Neutrophil (primary cell): ENCODE measurements around the gene VWA7.

ENCODE experiments used
- H3K27ac ChIP-seq: fragments of 200-600 bp; sonication (generic); 2 replicates; pipeline ENCODE4 v1.5.1; 2016; ENCODE audit warnings: mild to moderate bottlenecking, moderate library complexity
- H3K27me3 ChIP-seq: fragments of 200-600 bp; sonication (generic); 2 replicates; pipeline ENCODE4 v1.6.0; 2016; ENCODE audit warnings: mild to moderate bottlenecking
- H3K36me3 ChIP-seq: fragments of 200-600 bp; sonication (generic); 2 replicates; pipeline ENCODE4 v1.5.1; 2017
- H3K4me1 ChIP-seq, 2 experiments: fragments of 200-600 bp in 1 of 2; sonication (generic) in 1 of 2; 1 replicate in 1 of 2; 2 replicates in 1 of 2; pipeline versions ENCODE4 v1.5.1 to v1.6.1; 2013 to 2016; ENCODE audit warnings: low read depth in 1 of 2, low read length in 1 of 2, mild to moderate bottlenecking in 1 of 2, moderate library complexity in 1 of 2; ENCODE audit not compliant: control insufficient read depth in 1 of 2, insufficient read depth in 1 of 2
- H3K4me3 ChIP-seq, 2 experiments: fragments of 200-600 bp in 1 of 2; sonication (generic) in 1 of 2; 1 replicate in 1 of 2; 2 replicates in 1 of 2; pipeline ENCODE4 v1.5.1; 2013 to 2016; ENCODE audit warnings: low read depth in 1 of 2, low read length in 1 of 2, mild to moderate bottlenecking in 1 of 2, moderate library complexity in 1 of 2
- H3K9me3 ChIP-seq: fragments of 200-600 bp; sonication (generic); 2 replicates; pipeline ENCODE4 v1.5.1; 2016
- CTCF ChIP-seq: fragments of 200-600 bp; sonication (generic); IDR thresholded peaks from 2 replicates; pipeline ENCODE4 v1.5.1; 2016; ENCODE audit warnings: antibody characterized with exemption

VWA7 gene

GRCh38 chr6:31737315-31737990, 39.7 kb downstream of the VWA7 start:
- peak overlapping the region; percentile 96 for H3K27ac ChIP-seq
- peaks cover 19% of the 10 kb centered on the region for H3K36me3 ChIP-seq
- TF ChIP-seq CTCF: no peak
- H3K27me3 ChIP-seq: no peaks in the 10 kb centered on the region
- H3K4me3 ChIP-seq: peak overlapping the region; percentile 88 to 98
- H3K4me1 ChIP-seq: peaks cover 65 to 72% of the 10 kb centered on the region in 2 experiments
- no peaks in the 10 kb centered on the region for H3K9me3 ChIP-seq

GRCh38 chr6:31736768-31737314, 40.3 kb downstream of the VWA7 start:
- Histone ChIP-seq H3K4me3 (peak overlapping the region; percentile 88 to 98), H3K9me3 (no peaks in the 10 kb centered on the region), H3K4me1 (peaks cover 71 to 77% of the 10 kb centered on the region in 2 experiments), H3K27me3 (no peaks in the 10 kb centered on the region), H3K36me3 (peaks cover 25% of the 10 kb centered on the region), H3K27ac (peak overlapping the region; percentile 96)
- TF ChIP-seq CTCF: no peak

GRCh38 chr6:31736021-31736767, 40.9 kb downstream of the VWA7 start, which contains the start of gene CLIC1:
Gene CLIC1 (minus strand): TSS chr6:31736530. CDS start chr6:31736300, 230 bp downstream.
- Histone ChIP-seq H3K4me3 (peak within 1 kb of the TSS; percentile 88 to 98), H3K27ac (peak within 1 kb of the TSS; percentile 96), H3K4me1 (peaks cover 75 to 76% of the 10 kb centered on the region in 2 experiments), H3K27me3 (no peaks in the 10 kb centered on the region), H3K36me3 (peaks cover 32% of the 10 kb centered on the region), H3K9me3 (no peaks in the 10 kb centered on the region)
- peak; percentile 15 for TF ChIP-seq CTCF

GRCh38 chr6:31734821-31735406, 42.2 kb downstream of the VWA7 start:
- peak; percentile 9 for TF ChIP-seq CTCF
- Histone ChIP-seq H3K4me1 (peaks cover 74 to 76% of the 10 kb centered on the region in 2 experiments), H3K27me3 (no peaks in the 10 kb centered on the region), H3K9me3 (no peaks in the 10 kb centered on the region), H3K36me3 (peaks cover 44% of the 10 kb centered on the region), H3K4me3 (peak overlapping the region; percentile 88 to 98), H3K27ac (peak overlapping the region; percentile 96)

- no peaks in the 10 kb centered on the region for H3K27me3 ChIP-seq
- H3K27ac ChIP-seq: peak overlapping the region; percentile 96
- H3K4me3 ChIP-seq: peak overlapping the region; percentile 88 to 98
- peaks cover 45% of the 10 kb centered on the region for H3K36me3 ChIP-seq
- no peak for TF ChIP-seq CTCF
- no peaks in the 10 kb centered on the region for H3K9me3 ChIP-seq
- peaks cover 76 to 78% of the 10 kb centered on the region in 2 experiments for H3K4me1 ChIP-seq
These were observed 42.8 kb downstream of the VWA7 start for GRCh38 chr6:31734247-31734820.
